WTC11 (cell line): Measurements from ENCODE around the gene FGF22. TPM values are rescaled to one million over a fixed set of nuclear protein-coding genes. Genes with fewer than 3 reads are reported as not detected.

ENCODE experiments used
- ATF1 ChIP-seq: sonication (generic); formaldehyde crosslinking; IDR thresholded peaks from 2 replicates; pipeline ENCODE4 v1.8.1; 2023; ENCODE audit warnings: mild to moderate bottlenecking, moderate library complexity, missing genetic modification reagents
- FOXK1 ChIP-seq: sonication (generic); formaldehyde crosslinking; IDR thresholded peaks from 2 replicates; pipeline ENCODE4 v1.8.0; 2022; ENCODE audit warnings: mild to moderate bottlenecking, moderate library complexity, missing genetic modification reagents
- FOXP1 ChIP-seq: sonication (generic); formaldehyde crosslinking; IDR thresholded peaks from 2 replicates; pipeline ENCODE4 v1.8.0; 2022; ENCODE audit warnings: missing genetic modification reagents, mild to moderate bottlenecking, moderate library complexity, borderline replicate concordance
- JUN ChIP-seq: sonication (generic); formaldehyde crosslinking; IDR thresholded peaks from 2 replicates; pipeline ENCODE4 v1.8.0; 2023; ENCODE audit warnings: mild to moderate bottlenecking, missing genetic modification reagents
- MYBL2 ChIP-seq: sonication (generic); formaldehyde crosslinking; IDR thresholded peaks from 2 replicates; pipeline ENCODE4 v1.8.1; 2023; ENCODE audit warnings: mild to moderate bottlenecking, moderate library complexity, missing genetic modification reagents
- NFATC4 ChIP-seq: fragments of 250-450 bp; sonication (Bioruptor Pico); IDR thresholded peaks from 2 replicates; pipeline ENCODE4 v1.9.0; 2021; ENCODE audit warnings: mild to moderate bottlenecking
- NR3C1 ChIP-seq: sonication (generic); formaldehyde crosslinking; conservative IDR thresholded peaks from 2 replicates; pipeline ENCODE4 v1.8.1; 2023; ENCODE audit warnings: low read depth, mild to moderate bottlenecking, missing genetic modification reagents
- RELA ChIP-seq: sonication (generic); formaldehyde crosslinking; IDR thresholded peaks from 2 replicates; pipeline ENCODE4 v1.8.1; 2022; ENCODE audit warnings: missing genetic modification reagents, mild to moderate bottlenecking, borderline replicate concordance
- SMAD3 ChIP-seq: sonication (generic); formaldehyde crosslinking; IDR thresholded peaks from 2 replicates; pipeline ENCODE4 v1.8.0; 2022; ENCODE audit warnings: missing genetic modification reagents, mild to moderate bottlenecking, borderline replicate concordance
- SP1 ChIP-seq: sonication (generic); formaldehyde crosslinking; conservative IDR thresholded peaks from 2 replicates; pipeline ENCODE4 v1.8.1; 2022; ENCODE audit warnings: missing genetic modification reagents
- TCF7 ChIP-seq: sonication (generic); formaldehyde crosslinking; IDR thresholded peaks from 2 replicates; pipeline ENCODE4 v1.8.0; 2022; ENCODE audit warnings: mild to moderate bottlenecking, low read depth, missing genetic modification reagents, moderate library complexity
- TEAD1 ChIP-seq: sonication (generic); formaldehyde crosslinking; IDR thresholded peaks from 2 replicates; pipeline ENCODE4 v1.8.0; 2022; ENCODE audit warnings: mild to moderate bottlenecking, missing genetic modification reagents
- total RNA-seq: library from RNA; stranded (reverse); gene quantifications from 3 replicates; pipeline ENCODE4 v1.2.3, GENCODE V29; 2021
- TF ChIP-seq, protein P1 (sequence below): sonication (generic); formaldehyde crosslinking; IDR thresholded peaks from 2 replicates; pipeline ENCODE4 v1.8.1; 2023; ENCODE audit warnings: mild to moderate bottlenecking, moderate library complexity, missing genetic modification reagents
- TF ChIP-seq, protein P2 (sequence below): sonication (generic); formaldehyde crosslinking; IDR thresholded peaks from 2 replicates; pipeline ENCODE4 v1.8.1; 2023; ENCODE audit warnings: mild to moderate bottlenecking, missing genetic modification reagents
- TF ChIP-seq, protein P3 (sequence below): sonication (generic); formaldehyde crosslinking; IDR thresholded peaks from 2 replicates; pipeline ENCODE4 v1.8.0; 2023; ENCODE audit warnings: missing genetic modification reagents, mild to moderate bottlenecking, borderline replicate concordance
- TF ChIP-seq, protein P4 (sequence below): sonication (generic); formaldehyde crosslinking; IDR thresholded peaks from 2 replicates; pipeline ENCODE4 v1.8.0; 2022; ENCODE audit warnings: mild to moderate bottlenecking, missing genetic modification reagents

The FGF22 gene
- total RNA-seq, 1 experiment from 2014 or later = 1.6 TPM

- TF ChIP-seq FOXK1 (CRISPR knock-in tag) (peak; percentile 63; the same call in 1 of the 2 replicates), MYBL2 (CRISPR knock-in tag) (peak; percentile 77; the same call in 1 of the 2 replicates), JUN (CRISPR knock-in tag) (peak; percentile 62; the same call in 1 of the 2 replicates), RELA (CRISPR knock-in tag) (peak; percentile 47; the same call in 1 of the 2 replicates), SMAD3 (CRISPR knock-in tag) (peak; percentile 76; the same call in 1 of the 2 replicates), NR3C1 (no peak), NFATC4 (CRISPR knock-in tag) (no peak), TCF7 (CRISPR knock-in tag) (peak; percentile 37; the same call in 1 of the 2 replicates), FOXP1 (peak; percentile 92), TEAD1 (CRISPR knock-in tag) (peak; percentile 71; the same call in 1 of the 2 replicates), SP1 (CRISPR knock-in tag) (peak; percentile 60; the same call in 1 of the 2 replicates), ATF1 (CRISPR knock-in tag) (peak; percentile 53; the same call in 1 of the 2 replicates)
- TF ChIP-seq, protein P1, sequence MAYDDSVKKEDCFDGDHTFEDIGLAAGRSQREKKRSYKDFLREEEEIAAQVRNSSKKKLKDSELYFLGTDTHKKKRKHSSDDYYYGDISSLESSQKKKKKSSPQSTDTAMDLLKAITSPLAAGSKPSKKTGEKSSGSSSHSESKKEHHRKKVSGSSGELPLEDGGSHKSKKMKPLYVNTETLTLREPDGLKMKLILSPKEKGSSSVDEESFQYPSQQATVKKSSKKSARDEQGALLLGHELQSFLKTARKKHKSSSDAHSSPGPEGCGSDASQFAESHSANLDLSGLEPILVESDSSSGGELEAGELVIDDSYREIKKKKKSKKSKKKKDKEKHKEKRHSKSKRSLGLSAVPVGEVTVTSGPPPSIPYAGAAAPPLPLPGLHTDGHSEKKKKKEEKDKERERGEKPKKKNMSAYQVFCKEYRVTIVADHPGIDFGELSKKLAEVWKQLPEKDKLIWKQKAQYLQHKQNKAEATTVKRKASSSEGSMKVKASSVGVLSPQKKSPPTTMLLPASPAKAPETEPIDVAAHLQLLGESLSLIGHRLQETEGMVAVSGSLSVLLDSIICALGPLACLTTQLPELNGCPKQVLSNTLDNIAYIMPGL (CRISPR knock-in tag) = peak; percentile 46; the same call in 1 of the 2 replicates
- TF ChIP-seq, protein P2, sequence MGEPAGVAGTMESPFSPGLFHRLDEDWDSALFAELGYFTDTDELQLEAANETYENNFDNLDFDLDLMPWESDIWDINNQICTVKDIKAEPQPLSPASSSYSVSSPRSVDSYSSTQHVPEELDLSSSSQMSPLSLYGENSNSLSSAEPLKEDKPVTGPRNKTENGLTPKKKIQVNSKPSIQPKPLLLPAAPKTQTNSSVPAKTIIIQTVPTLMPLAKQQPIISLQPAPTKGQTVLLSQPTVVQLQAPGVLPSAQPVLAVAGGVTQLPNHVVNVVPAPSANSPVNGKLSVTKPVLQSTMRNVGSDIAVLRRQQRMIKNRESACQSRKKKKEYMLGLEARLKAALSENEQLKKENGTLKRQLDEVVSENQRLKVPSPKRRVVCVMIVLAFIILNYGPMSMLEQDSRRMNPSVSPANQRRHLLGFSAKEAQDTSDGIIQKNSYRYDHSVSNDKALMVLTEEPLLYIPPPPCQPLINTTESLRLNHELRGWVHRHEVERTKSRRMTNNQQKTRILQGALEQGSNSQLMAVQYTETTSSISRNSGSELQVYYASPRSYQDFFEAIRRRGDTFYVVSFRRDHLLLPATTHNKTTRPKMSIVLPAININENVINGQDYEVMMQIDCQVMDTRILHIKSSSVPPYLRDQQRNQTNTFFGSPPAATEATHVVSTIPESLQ (CRISPR knock-in tag) = 0 out of 2 replicates have a peak, but pooled peaks have one; percentile 56
- TF ChIP-seq, protein P3, sequence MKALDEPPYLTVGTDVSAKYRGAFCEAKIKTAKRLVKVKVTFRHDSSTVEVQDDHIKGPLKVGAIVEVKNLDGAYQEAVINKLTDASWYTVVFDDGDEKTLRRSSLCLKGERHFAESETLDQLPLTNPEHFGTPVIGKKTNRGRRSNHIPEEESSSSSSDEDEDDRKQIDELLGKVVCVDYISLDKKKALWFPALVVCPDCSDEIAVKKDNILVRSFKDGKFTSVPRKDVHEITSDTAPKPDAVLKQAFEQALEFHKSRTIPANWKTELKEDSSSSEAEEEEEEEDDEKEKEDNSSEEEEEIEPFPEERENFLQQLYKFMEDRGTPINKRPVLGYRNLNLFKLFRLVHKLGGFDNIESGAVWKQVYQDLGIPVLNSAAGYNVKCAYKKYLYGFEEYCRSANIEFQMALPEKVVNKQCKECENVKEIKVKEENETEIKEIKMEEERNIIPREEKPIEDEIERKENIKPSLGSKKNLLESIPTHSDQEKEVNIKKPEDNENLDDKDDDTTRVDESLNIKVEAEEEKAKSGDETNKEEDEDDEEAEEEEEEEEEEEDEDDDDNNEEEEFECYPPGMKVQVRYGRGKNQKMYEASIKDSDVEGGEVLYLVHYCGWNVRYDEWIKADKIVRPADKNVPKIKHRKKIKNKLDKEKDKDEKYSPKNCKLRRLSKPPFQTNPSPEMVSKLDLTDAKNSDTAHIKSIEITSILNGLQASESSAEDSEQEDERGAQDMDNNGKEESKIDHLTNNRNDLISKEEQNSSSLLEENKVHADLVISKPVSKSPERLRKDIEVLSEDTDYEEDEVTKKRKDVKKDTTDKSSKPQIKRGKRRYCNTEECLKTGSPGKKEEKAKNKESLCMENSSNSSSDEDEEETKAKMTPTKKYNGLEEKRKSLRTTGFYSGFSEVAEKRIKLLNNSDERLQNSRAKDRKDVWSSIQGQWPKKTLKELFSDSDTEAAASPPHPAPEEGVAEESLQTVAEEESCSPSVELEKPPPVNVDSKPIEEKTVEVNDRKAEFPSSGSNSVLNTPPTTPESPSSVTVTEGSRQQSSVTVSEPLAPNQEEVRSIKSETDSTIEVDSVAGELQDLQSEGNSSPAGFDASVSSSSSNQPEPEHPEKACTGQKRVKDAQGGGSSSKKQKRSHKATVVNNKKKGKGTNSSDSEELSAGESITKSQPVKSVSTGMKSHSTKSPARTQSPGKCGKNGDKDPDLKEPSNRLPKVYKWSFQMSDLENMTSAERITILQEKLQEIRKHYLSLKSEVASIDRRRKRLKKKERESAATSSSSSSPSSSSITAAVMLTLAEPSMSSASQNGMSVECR (CRISPR knock-in tag) = peak; percentile 91
- TF ChIP-seq, protein P4, sequence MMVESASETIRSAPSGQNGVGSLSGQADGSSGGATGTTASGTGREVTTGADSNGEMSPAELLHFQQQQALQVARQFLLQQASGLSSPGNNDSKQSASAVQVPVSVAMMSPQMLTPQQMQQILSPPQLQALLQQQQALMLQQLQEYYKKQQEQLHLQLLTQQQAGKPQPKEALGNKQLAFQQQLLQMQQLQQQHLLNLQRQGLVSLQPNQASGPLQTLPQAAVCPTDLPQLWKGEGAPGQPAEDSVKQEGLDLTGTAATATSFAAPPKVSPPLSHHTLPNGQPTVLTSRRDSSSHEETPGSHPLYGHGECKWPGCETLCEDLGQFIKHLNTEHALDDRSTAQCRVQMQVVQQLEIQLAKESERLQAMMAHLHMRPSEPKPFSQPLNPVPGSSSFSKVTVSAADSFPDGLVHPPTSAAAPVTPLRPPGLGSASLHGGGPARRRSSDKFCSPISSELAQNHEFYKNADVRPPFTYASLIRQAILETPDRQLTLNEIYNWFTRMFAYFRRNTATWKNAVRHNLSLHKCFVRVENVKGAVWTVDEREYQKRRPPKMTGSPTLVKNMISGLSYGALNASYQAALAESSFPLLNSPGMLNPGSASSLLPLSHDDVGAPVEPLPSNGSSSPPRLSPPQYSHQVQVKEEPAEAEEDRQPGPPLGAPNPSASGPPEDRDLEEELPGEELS (CRISPR knock-in tag) = peak; percentile 96
These were observed 48.4 kb upstream of the FGF22 start (continued) for GRCh38 chr19:591099-591958.
